MM.1S (cell line): ENCODE measurements around the gene PTPRK.

Source experiments
- EZH2 ChIP-seq: fragments of 300-600 bp; sonication (generic); optimal IDR thresholded peaks from 2 replicates; pipeline ENCODE3; 2017; ENCODE audit warnings: low read depth, mild to moderate bottlenecking, antibody characterized with exemption, low read length, mixed read lengths
- EZH2phosphoT487 ChIP-seq: fragments of 300-600 bp; sonication (generic); IDR thresholded peaks from 2 replicates; pipeline ENCODE4 v1.6.1; 2018; ENCODE audit warnings: antibody characterized with exemption, low read length
- TF ChIP-seq, protein P1 (sequence below): fragments of 300-600 bp; sonication (generic); IDR thresholded peaks from 2 replicates; pipeline ENCODE4 v1.5.1; 2016; ENCODE audit warnings: antibody characterized with exemption, low read length, mixed read lengths

GRCh38 chr6:127966616-127967015 is 553.8 kb downstream of the PTPRK start:
- TF ChIP-seq, protein P1, sequence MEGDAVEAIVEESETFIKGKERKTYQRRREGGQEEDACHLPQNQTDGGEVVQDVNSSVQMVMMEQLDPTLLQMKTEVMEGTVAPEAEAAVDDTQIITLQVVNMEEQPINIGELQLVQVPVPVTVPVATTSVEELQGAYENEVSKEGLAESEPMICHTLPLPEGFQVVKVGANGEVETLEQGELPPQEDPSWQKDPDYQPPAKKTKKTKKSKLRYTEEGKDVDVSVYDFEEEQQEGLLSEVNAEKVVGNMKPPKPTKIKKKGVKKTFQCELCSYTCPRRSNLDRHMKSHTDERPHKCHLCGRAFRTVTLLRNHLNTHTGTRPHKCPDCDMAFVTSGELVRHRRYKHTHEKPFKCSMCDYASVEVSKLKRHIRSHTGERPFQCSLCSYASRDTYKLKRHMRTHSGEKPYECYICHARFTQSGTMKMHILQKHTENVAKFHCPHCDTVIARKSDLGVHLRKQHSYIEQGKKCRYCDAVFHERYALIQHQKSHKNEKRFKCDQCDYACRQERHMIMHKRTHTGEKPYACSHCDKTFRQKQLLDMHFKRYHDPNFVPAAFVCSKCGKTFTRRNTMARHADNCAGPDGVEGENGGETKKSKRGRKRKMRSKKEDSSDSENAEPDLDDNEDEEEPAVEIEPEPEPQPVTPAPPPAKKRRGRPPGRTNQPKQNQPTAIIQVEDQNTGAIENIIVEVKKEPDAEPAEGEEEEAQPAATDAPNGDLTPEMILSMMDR, result no peak
- no peak for TF ChIP-seq EZH2
- TF ChIP-seq EZH2phosphoT487, result no peak
